Measurements from ENCODE around the gene OSER1.

DNA sequence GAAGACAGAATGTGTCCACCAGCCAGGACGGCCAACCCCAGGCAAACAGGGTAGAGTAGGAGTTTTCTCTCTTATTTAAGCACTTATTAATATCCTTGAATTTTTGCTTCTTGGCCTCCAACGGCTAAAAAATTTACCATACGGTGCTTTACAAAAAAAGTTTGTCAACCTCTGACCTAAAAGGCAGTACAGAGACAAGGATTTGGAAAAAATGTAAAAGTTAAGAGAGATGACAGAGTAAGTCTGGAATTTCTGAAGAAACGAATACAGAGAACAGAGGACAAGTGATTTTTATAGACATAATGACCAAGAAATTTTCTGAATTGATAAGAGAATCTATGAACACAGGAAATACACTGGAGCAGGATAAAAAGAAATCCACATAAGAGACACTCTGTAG lies 10.2 kb downstream of the OSER1 start:
- TF ChIP-seq CTCF (IDR thresholded peaks at IDR 0.05): no peak
- TF ChIP-seq EZH2 (IDR thresholded peaks at IDR 0.05): no peak

Data from neural progenitor cell (in vitro differentiated cells).